HG03565 (cell line): ENCODE results near the gene MYO5C.

Experiments
- ATAC-seq: cut with Tn5 transposase; IDR thresholded peaks from one replicate; pipeline ENCODE4 v1.9.1; 2021; ENCODE audit warnings: mild to moderate bottlenecking, moderate library complexity; ENCODE audit not compliant: unreplicated experiment

Gene MYO5C

GRCh38 chr15:52278636-52279367, 16.8 kb downstream of the MYO5C start:
- no peak for ATAC-seq

GRCh38 chr15:52278135-52278534, 17.5 kb downstream of the MYO5C start:
- ATAC-seq: no peak

GRCh38 chr15:52277575-52277974, 18.0 kb downstream of the MYO5C start:
- no peak for ATAC-seq

GRCh38 chr15:52276256-52276770, 19.3 kb downstream of the MYO5C start:
- ATAC-seq: no peak

- ATAC-seq: no peak
Observed at GRCh38 chr15:52263563-52264282, 31.9 kb downstream of the MYO5C start.

GRCh38 chr15:52262364-52262763, 33.2 kb downstream of the MYO5C start:
- no peak for ATAC-seq

GRCh38 chr15:52261498-52262242, 33.9 kb downstream of the MYO5C start:
- peak; percentile 99 for ATAC-seq

GRCh38 chr15:52261026-52261425, 34.6 kb downstream of the MYO5C start:
- no peak for ATAC-seq

- ATAC-seq: no peak
Observed at GRCh38 chr15:52259503-52259902, 36.1 kb downstream of the MYO5C start.

GRCh38 chr15:52258461-52258860, 37.1 kb downstream of the MYO5C start:
- no peak for ATAC-seq

- ATAC-seq: no peak
Observed at GRCh38 chr15:52257734-52258062, 37.9 kb downstream of the MYO5C start.

- no peak for ATAC-seq
Observed at GRCh38 chr15:52256930-52257733, 38.5 kb downstream of the MYO5C start.

- no peak for ATAC-seq
Observed at GRCh38 chr15:52256366-52256765, 39.2 kb downstream of the MYO5C start.

- ATAC-seq: no peak
Observed at GRCh38 chr15:52255935-52256334, 39.7 kb downstream of the MYO5C start.

GRCh38 chr15:52255008-52255407, 40.6 kb downstream of the MYO5C start:
- no peak for ATAC-seq

GRCh38 chr15:52254391-52254790, 41.2 kb downstream of the MYO5C start:
- no peak for ATAC-seq

- no peak for ATAC-seq
Observed at GRCh38 chr15:52252781-52253180, 42.8 kb downstream of the MYO5C start.

GRCh38 chr15:52251144-52251860, 44.3 kb downstream of the MYO5C start:
- no peak for ATAC-seq

GRCh38 chr15:52247461-52247860, 48.1 kb downstream of the MYO5C start:
- ATAC-seq: no peak
